H1 (cell line): ENCODE measurements around the gene MADD. TPM values are rescaled to one million over a fixed set of nuclear protein-coding genes. Genes with fewer than 3 reads are reported as not detected.

Experiments
- BRCA1 ChIP-seq: IDR thresholded peaks from 2 replicates; pipeline ENCODE4 v1.6.1; 2012; ENCODE audit warnings: low read depth, low read length, improper control_type of control experiment
- EGR1 ChIP-seq: IDR thresholded peaks from 2 replicates; pipeline ENCODE4 v1.6.1; 2011; ENCODE audit warnings: low read depth, low read length, borderline replicate concordance
- FOSL1 ChIP-seq: IDR thresholded peaks from 2 replicates; pipeline ENCODE4 v1.6.1; 2011; ENCODE audit warnings: mild to moderate bottlenecking, low read depth, low read length, moderate library complexity; ENCODE audit not compliant: insufficient read depth
- HDAC6 ChIP-seq: IDR thresholded peaks from one replicate; pipeline ENCODE4 v1.7.1; 2012; ENCODE audit warnings: low read depth, mild to moderate bottlenecking, inconsistent platforms, low read length, moderate library complexity
- RNF2 ChIP-seq: fragments of 200-900, 300-1000 bp; sonication (generic); IDR thresholded peaks from 2 replicates; pipeline ENCODE4 v1.7.1; 2016; ENCODE audit warnings: borderline replicate concordance, low read depth, mild to moderate bottlenecking, antibody characterized with exemption, low read length; ENCODE audit not compliant: poor library complexity, severe bottlenecking; ENCODE audit errors: missing control alignments
- SRF ChIP-seq: IDR thresholded peaks from 2 replicates; pipeline ENCODE4 v1.6.1; 2011; ENCODE audit warnings: mild to moderate bottlenecking, low read depth, low read length, moderate library complexity
- polyA plus RNA-seq, 7 experiments: library from polyadenylated mRNA; depleted of rRNA in 3 of 7; stranded (reverse) in 5 of 7; unstranded in 2 of 7; fragments of >200 nt in 5 of 7; fragments of 200-250 nt in 2 of 7; gene quantifications; 1 replicate in 5 of 7; 2 replicates in 1 of 7; 4 replicates in 1 of 7; pipeline versions ENCODE4 v1.2.1 to v1.2.3, GENCODE V29; 2011 to 2013; ENCODE audit warnings: missing spikeins in 2 of 7, mixed read lengths in 2 of 7
- total RNA-seq: library from RNA; stranded (reverse); fragmentation: NEBNext Ultra II Directional; extraction: Animal tissue kit (Norgen Biotek cat#: 25700); gene quantifications from 2 replicates; pipeline ENCODE4 v1.2.1, GENCODE V29; 2021

MADD gene
- total and polyA plus RNA-seq, 2 of the 8 experiments (the other 6 are each of a cell fraction or from before 2014, with no cell fraction given), result 32.5 to 45.4 TPM

GRCh38 chr11:47259232-47259977, 10.5 kb upstream of the MADD start (continued):
- TF ChIP-seq RNF2 (no peak), EGR1 (no peak), SRF (no peak), BRCA1 (no peak), FOSL1 (no peak), HDAC6 (no peak)
- TF ChIP-seq, all 59 proteins: peak for 5
